HAP-1 (cell line): ENCODE measurements around the gene RTL1.

Experiments
- DNase-seq, 2 experiments: peaks; one replicate each; pipeline ENCODE4 v3.0.0-alpha.2; 2016 to 2020; ENCODE audit warnings: low spot score in 2 of 2
- H3K27me3 ChIP-seq: fragments of 250-450 bp; sonication (Bioruptor Pico); 2 replicates; pipeline ENCODE4 v1.5.1; 2020; ENCODE audit warnings: low read depth, mild to moderate bottlenecking, moderate library complexity
- H3K36me3 ChIP-seq: fragments of 250-450 bp; sonication (Bioruptor Pico); replicated peaks from 2 replicates; pipeline ENCODE4 v1.5.1; 2020; ENCODE audit warnings: mild to moderate bottlenecking
- H3K4me1 ChIP-seq: fragments of 250-450 bp; sonication (Bioruptor Pico); 2 replicates; pipeline ENCODE4 v1.5.1; 2020; ENCODE audit warnings: mild to moderate bottlenecking
- H3K4me3 ChIP-seq: fragments of 250-450 bp; sonication (Bioruptor Pico); 2 replicates; pipeline ENCODE4 v1.5.1; 2020; ENCODE audit warnings: mild to moderate bottlenecking, moderate library complexity
- H3K9me3 ChIP-seq: fragments of 250-450 bp; sonication (Bioruptor Pico); 2 replicates; pipeline ENCODE4 v1.5.1; 2020; ENCODE audit warnings: mild to moderate bottlenecking, moderate library complexity
- in situ Hi-C: fragments of 300-500 bp; cut with MboI; formaldehyde crosslinking; loops from 3 replicates; pipeline ENCODE4 v1.14.3; 2020; ENCODE audit warnings: low sequenced_read_pairs, inconsistent platforms, mixed read lengths

Gene RTL1

GRCh38 chr14:100849115-100849781 is 54.3 kb downstream of the RTL1 start:
- no peak overlapping the region for H3K4me3 ChIP-seq
- H3K27me3 ChIP-seq: no peaks in the 10 kb centered on the region

GRCh38 chr14:100846309-100846859 is 57.1 kb downstream of the RTL1 start:
- H3K4me3 ChIP-seq: no peak overlapping the region
- peaks cover 25% of the 10 kb centered on the region for H3K4me1 ChIP-seq
- no peaks in the 10 kb centered on the region for H3K27me3 ChIP-seq
- H3K9me3 ChIP-seq: no peaks in the 10 kb centered on the region
- DNase-seq: no peak
- in situ Hi-C loops: no loop called here
- no peaks in the 10 kb centered on the region for H3K36me3 ChIP-seq

More at GRCh38 chr14:100849115-100849781, 54.3 kb downstream of the RTL1 start:
- DNase-seq: peak in 1 of 2 experiments; percentile 47
- H3K9me3 ChIP-seq: no peaks in the 10 kb centered on the region
- in situ Hi-C loops: no loop called here
- peaks cover 23% of the 10 kb centered on the region for H3K4me1 ChIP-seq
- no peaks in the 10 kb centered on the region for H3K36me3 ChIP-seq

GRCh38 chr14:100845341-100845740 is 58.2 kb downstream of the RTL1 start:
- in situ Hi-C loops: no loop called here
- Histone ChIP-seq H3K4me1 (peaks cover 30% of the 10 kb centered on the region), H3K9me3 (no peaks in the 10 kb centered on the region), H3K4me3 (no peak overlapping the region), H3K27me3 (no peaks in the 10 kb centered on the region), H3K36me3 (no peaks in the 10 kb centered on the region)
- DNase-seq: no peak

GRCh38 chr14:100844846-100845245 is 58.7 kb downstream of the RTL1 start:
- in situ Hi-C loops: no loop called here
- no peak for DNase-seq
- Histone ChIP-seq H3K9me3 (no peaks in the 10 kb centered on the region), H3K4me3 (no peak overlapping the region), H3K36me3 (no peaks in the 10 kb centered on the region), H3K27me3 (no peaks in the 10 kb centered on the region), H3K4me1 (peaks cover 34% of the 10 kb centered on the region)

GRCh38 chr14:100844421-100844820 is 59.1 kb downstream of the RTL1 start:
- Histone ChIP-seq H3K36me3 (no peaks in the 10 kb centered on the region), H3K9me3 (no peaks in the 10 kb centered on the region), H3K4me1 (peaks cover 34% of the 10 kb centered on the region), H3K27me3 (no peaks in the 10 kb centered on the region), H3K4me3 (no peak overlapping the region)
- in situ Hi-C loops: no loop called here
- DNase-seq: no peak

GRCh38 chr14:100844082-100844408 is 59.5 kb downstream of the RTL1 start:
- in situ Hi-C loops: no loop called here
- Histone ChIP-seq H3K27me3 (no peaks in the 10 kb centered on the region), H3K9me3 (no peaks in the 10 kb centered on the region), H3K4me3 (no peak overlapping the region), H3K4me1 (peaks cover 34% of the 10 kb centered on the region), H3K36me3 (no peaks in the 10 kb centered on the region)
- no peak for DNase-seq

GRCh38 chr14:100842799-100843198 is 60.7 kb downstream of the RTL1 start:
- in situ Hi-C loops: no loop called here
- Histone ChIP-seq H3K4me3 (no peak overlapping the region), H3K4me1 (peaks cover 30% of the 10 kb centered on the region), H3K9me3 (no peaks in the 10 kb centered on the region), H3K27me3 (no peaks in the 10 kb centered on the region), H3K36me3 (no peaks in the 10 kb centered on the region)
- no peak for DNase-seq

GRCh38 chr14:100841761-100842403 is 61.6 kb downstream of the RTL1 start:
- Histone ChIP-seq H3K36me3 (no peaks in the 10 kb centered on the region), H3K27me3 (no peaks in the 10 kb centered on the region), H3K4me1 (peaks cover 30% of the 10 kb centered on the region), H3K9me3 (no peaks in the 10 kb centered on the region), H3K4me3 (no peak overlapping the region)
- DNase-seq: no peak
- in situ Hi-C loops: no loop called here

GRCh38 chr14:100841066-100841760 is 62.3 kb downstream of the RTL1 start:
- no peak for DNase-seq
- in situ Hi-C loops: no loop called here
- Histone ChIP-seq H3K4me1 (peaks cover 30% of the 10 kb centered on the region), H3K27me3 (no peaks in the 10 kb centered on the region), H3K36me3 (no peaks in the 10 kb centered on the region), H3K4me3 (no peak overlapping the region), H3K9me3 (no peaks in the 10 kb centered on the region)

- H3K9me3 ChIP-seq: no peaks in the 10 kb centered on the region
- DNase-seq: no peak
- in situ Hi-C loops: no loop called here
- H3K4me3 ChIP-seq: no peak overlapping the region
- H3K4me1 ChIP-seq: peaks cover 23% of the 10 kb centered on the region
- H3K27me3 ChIP-seq: no peaks in the 10 kb centered on the region
- H3K36me3 ChIP-seq: no peaks in the 10 kb centered on the region
Observed at GRCh38 chr14:100840286-100841065, 63.0 kb downstream of the RTL1 start.

GRCh38 chr14:100839681-100840111 is 63.8 kb downstream of the RTL1 start:
- no peak for DNase-seq
- in situ Hi-C loops: no loop called here
- H3K27me3 ChIP-seq: no peaks in the 10 kb centered on the region
- peaks cover 22% of the 10 kb centered on the region for H3K4me1 ChIP-seq
- no peak overlapping the region for H3K4me3 ChIP-seq
- H3K9me3 ChIP-seq: no peaks in the 10 kb centered on the region
- H3K36me3 ChIP-seq: no peaks in the 10 kb centered on the region

- in situ Hi-C loops: no loop called here
- H3K4me1 ChIP-seq: peaks cover 22% of the 10 kb centered on the region
- H3K9me3 ChIP-seq: no peaks in the 10 kb centered on the region
- no peak overlapping the region for H3K4me3 ChIP-seq
- no peak for DNase-seq
- H3K36me3 ChIP-seq: no peaks in the 10 kb centered on the region
- no peaks in the 10 kb centered on the region for H3K27me3 ChIP-seq
Observed at GRCh38 chr14:100839315-100839585, 64.3 kb downstream of the RTL1 start.

- peaks cover 22% of the 10 kb centered on the region for H3K4me1 ChIP-seq
- H3K36me3 ChIP-seq: no peaks in the 10 kb centered on the region
- H3K27me3 ChIP-seq: no peaks in the 10 kb centered on the region
- no peaks in the 10 kb centered on the region for H3K9me3 ChIP-seq
- no peak overlapping the region for H3K4me3 ChIP-seq
- in situ Hi-C loops: no loop called here
- peak in 1 of 2 experiments; percentile 49 for DNase-seq
Observed at GRCh38 chr14:100838493-100839314, 64.8 kb downstream of the RTL1 start.
